ENCODE data around the gene DHX40.
"Not testable (repeated sequence)": the region's sequence is repeated elsewhere in the genome, so short reads cannot be mapped to it uniquely, and the experiment has no call there.

Gene DHX40

GRCh38 chr17:59631276-59631675, 65.9 kb downstream of the DHX40 start:
- DNase-seq: no peak

DNA sequence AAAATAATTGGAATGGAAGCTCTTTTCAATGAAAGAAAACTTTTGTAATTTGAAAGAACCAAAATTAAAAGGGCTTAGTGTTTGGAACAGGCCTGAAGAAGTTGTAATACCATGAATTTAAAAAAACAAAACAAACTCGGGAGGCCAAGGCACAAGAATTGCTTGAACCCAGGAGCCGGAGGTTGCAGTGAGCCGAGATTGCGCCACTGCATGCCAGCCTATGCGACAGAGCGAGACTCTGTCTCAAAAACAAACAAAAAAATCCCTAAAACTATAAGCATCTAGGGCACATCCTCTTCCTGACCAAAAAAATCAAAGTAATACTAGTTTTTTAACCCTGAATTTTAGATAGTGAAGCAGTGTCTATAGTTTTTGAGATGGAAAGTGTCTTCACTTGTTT, 67.0 kb downstream of the DHX40 start:
- no peak for DNase-seq

- DNase-seq: no peak
Observed at GRCh38 chr17:59633658-59634359, 68.4 kb downstream of the DHX40 start.

- no peak for DNase-seq
Observed at GRCh38 chr17:59634632-59635541, 69.5 kb downstream of the DHX40 start.

DNA sequence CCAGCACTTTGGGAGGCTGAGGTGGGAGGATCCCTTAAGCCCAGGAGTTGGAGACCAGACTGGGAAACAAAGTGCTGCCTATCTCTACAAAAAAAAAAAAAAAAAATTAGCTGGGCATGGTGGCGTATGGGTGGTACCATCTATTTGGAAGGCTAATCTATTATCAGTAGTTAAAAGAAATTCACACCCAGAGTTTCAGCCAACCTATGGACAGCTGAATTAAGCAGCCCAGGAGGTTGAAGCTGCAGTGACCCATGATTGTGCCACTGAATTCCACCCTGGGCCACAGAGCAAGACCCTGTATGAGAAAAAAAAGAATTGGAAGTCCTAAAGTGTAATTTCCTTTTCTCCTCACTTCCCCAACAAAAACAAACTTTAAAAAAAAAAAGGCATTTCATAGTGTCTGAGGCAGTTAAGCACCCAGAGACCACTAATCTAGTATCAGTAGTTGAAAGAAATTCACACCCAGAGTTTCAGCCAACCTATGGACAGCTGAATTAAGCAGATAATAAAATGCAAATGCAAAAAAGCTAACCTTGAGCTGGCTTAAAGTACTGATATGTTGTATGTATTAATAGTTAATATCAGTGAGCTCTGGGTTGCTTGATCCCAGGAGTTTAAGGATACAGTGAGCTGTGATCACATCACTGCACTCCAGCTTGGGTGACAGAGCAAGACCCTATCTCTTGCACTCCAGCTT, 72.4 kb downstream of the DHX40 start:
- no peak for DNase-seq

GRCh38 chr17:59638553-59638952, 73.1 kb downstream of the DHX40 start:
- DNase-seq: no peak

DNA sequence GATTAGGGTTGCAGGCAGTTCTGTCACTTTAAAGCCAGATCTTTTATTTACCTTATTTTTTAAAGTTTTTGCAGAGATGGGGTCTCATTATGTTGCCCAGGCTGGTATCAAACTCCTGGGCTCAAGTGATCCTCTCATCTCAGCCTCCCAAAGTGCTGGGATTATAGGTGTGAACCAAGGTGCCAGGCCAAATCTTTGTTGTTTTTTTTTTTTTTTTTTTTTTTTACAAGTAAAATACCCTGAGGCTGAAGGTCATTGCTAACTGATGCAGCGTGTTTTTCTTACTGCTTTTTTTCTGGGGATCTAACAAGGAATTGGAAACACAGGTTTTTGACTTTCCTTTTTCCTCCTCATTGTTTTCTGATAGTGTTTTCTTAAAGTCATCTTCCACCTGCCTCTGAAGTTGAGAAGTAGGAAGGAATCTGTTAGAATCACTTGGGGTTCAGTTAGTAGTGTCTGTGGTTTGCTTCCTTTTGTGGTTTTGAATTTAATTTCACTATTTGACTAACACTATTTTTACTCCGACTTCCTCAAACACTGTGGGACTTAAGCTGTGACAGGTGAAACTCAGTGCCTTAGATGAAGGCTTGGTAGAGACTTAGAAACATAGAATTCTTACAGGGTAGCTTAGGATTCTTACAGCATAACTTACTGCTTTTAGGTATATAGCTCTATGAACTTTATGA, 76.5 kb downstream of the DHX40 start:
- DNase-seq: no peak

DNA sequence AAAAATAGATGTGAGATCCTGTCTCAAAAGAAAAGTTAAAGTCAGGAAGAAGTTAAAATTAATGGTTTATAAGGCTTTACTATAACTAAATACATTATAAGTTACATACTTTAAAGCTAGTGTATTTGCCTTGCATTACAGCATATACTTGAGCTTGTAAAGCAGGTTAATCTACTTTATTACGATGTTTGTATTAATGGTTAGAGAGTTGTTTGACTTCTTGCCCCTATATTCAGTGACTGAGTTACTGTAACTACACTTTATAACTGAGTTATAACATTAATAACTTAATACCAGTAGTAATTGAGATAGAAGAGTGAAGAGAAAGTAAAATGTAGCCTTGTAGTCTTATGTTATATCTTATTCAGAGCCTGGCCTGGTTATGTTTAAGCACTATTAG, 77.2 kb downstream of the DHX40 start:
- no peak for DNase-seq

- DNase-seq: no peak
Observed at GRCh38 chr17:59643159-59644140, 78.0 kb downstream of the DHX40 start.

GRCh38 chr17:59647288-59647687, 81.9 kb downstream of the DHX40 start:
- DNase-seq: no peak

GRCh38 chr17:59649886-59650285, 84.5 kb downstream of the DHX40 start:
- DNase-seq: no peak

DNA sequence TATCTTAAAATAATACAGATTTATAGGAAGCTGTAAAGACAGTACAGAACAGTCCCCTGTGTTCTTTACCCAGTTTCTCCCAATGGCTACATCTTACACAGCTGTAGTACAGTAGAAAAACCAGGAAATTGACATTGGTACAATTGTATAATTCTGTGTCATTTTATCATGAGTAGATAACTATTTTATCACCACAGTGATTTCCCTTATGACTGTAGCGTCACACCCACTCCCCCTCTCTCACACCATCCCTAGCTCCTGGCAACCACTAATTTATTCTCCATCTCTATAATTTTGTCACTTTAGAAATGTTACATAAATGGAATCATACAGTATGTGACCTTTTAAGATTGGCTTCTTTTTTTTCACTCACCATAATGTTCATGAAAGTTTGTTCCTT, 85.2 kb downstream of the DHX40 start:
- no peak for DNase-seq

DNA sequence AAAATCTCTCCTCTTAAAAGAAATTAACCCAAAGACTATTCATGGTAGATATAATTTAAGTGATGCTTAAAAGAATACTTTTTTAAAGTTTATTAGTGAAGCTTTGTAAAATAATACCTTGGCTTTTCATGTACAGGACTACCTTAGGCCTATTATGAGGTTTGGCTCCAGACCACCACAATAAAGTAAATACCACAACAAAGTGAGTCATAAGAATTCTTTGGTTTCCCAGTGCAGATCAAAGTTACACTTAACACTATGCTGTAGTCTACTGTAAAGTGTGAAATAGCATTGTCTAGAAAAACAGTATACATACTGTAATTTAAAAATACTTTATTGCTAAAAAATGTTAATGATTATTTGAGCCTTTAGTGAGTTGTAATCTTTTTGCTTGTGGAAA, 85.9 kb downstream of the DHX40 start:
- no peak for DNase-seq

DNA sequence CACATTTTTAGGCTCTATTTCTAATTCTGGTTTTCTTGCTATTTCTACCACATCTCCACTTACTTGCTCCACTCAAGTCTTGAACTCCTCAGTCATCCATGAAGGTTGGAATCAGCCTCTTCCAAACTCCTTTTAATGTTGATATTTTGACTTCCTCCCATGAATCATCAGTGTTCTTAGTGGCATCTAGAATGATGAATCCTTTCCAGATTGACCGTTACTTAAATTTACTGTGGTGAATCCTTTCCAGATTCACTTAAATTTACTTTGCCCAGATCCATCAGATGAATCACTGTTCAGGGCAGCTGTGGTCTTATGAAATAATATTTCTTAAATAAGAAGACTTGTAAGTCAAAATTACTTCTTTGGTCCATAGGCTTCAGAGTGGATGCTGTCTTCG, 86.7 kb downstream of the DHX40 start:
- DNase-seq: no peak

DNA sequence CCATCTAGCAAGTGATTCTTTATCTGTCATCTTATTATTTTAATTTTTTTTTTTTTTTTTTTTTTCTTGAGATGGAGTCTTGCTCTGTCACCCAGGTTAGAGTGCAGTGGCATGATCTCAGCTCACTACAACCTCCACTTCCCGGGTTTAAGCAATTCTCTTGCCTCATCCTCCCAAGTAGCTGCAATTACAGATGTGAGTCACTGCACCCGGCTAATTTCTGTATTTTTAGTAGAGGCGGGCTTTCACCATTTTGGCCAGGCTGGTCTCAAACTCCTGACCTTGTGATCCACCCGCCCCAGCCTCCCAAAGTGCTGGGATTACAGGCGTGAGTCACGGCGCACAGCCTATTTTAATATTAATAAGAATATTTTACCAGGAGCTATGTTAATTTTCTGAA, 91.2 kb downstream of the DHX40 start:
- not testable (repeated sequence) for DNase-seq

Measured in NCI-H446 treated with DMSO at 0.1 percent for 48 hours (cell line).